Bronchial epithelial cell (primary cell): ENCODE results near the gene WIPF2. TPM values are rescaled to one million over a fixed set of nuclear protein-coding genes. Genes with fewer than 3 reads are reported as not detected.

Experiments
- DNase-seq: peaks from one replicate; pipeline ENCODE4 v3.0.0-alpha.2; 2010; ENCODE audit warnings: low read depth
- FAIRE-seq: peaks from 2 replicates; lab custom pipeline; 2011; peaks lifted over from hg19 to GRCh38; lab: Jason Lieb, UNC
- H3K27me3 ChIP-seq: 2 replicates; pipeline ENCODE4 v1.5.1; 2011; ENCODE audit warnings: low read length; ENCODE audit not compliant: control insufficient read depth, insufficient read depth
- H3K36me3 ChIP-seq: 2 replicates; pipeline ENCODE4 v1.5.1; 2011; ENCODE audit warnings: low read length; ENCODE audit not compliant: control insufficient read depth, insufficient read depth
- H3K4me3 ChIP-seq: 2 replicates; pipeline ENCODE4 v1.5.1; 2011; ENCODE audit warnings: mild to moderate bottlenecking, low read depth, low read length, control low read depth
- total RNA-seq: library from RNA; depleted of rRNA; stranded (reverse); fragments of >200 nt; gene quantifications from 2 replicates; pipeline ENCODE4 v1.2.1, GENCODE V29; 2014
- TF ChIP-seq, protein P1 (sequence below): IDR thresholded peaks from 2 replicates; pipeline ENCODE4 v1.5.1; 2011; ENCODE audit warnings: mild to moderate bottlenecking, moderate library complexity, low read length, control low read depth, inconsistent platforms; ENCODE audit not compliant: insufficient read depth, severe bottlenecking

Gene WIPF2
- total RNA-seq, 1 donor from 2014 or later = 6.3 TPM

- TF ChIP-seq, protein P1, sequence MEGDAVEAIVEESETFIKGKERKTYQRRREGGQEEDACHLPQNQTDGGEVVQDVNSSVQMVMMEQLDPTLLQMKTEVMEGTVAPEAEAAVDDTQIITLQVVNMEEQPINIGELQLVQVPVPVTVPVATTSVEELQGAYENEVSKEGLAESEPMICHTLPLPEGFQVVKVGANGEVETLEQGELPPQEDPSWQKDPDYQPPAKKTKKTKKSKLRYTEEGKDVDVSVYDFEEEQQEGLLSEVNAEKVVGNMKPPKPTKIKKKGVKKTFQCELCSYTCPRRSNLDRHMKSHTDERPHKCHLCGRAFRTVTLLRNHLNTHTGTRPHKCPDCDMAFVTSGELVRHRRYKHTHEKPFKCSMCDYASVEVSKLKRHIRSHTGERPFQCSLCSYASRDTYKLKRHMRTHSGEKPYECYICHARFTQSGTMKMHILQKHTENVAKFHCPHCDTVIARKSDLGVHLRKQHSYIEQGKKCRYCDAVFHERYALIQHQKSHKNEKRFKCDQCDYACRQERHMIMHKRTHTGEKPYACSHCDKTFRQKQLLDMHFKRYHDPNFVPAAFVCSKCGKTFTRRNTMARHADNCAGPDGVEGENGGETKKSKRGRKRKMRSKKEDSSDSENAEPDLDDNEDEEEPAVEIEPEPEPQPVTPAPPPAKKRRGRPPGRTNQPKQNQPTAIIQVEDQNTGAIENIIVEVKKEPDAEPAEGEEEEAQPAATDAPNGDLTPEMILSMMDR = no peak
- Histone ChIP-seq H3K27me3 (no peaks in the 10 kb centered on the region), H3K36me3 (peaks cover 20% of the 10 kb centered on the region), H3K4me3 (no peak overlapping the region)
- DNase-seq (no peak), FAIRE-seq (no peak)
These were observed 31.9 kb upstream of the WIPF2 start for GRCh38 chr17:40187238-40187637.

GRCh38 chr17:40188694-40189093 lies 30.4 kb upstream of the WIPF2 start:
- Histone ChIP-seq H3K36me3 (peaks cover 32% of the 10 kb centered on the region), H3K27me3 (no peaks in the 10 kb centered on the region), H3K4me3 (no peak overlapping the region)
- FAIRE-seq (no peak), DNase-seq (no peak)
- TF ChIP-seq, protein P1 = no peak

- TF ChIP-seq, protein P1 = peak; percentile 60
- Histone ChIP-seq H3K36me3 (peaks cover 30% of the 10 kb centered on the region), H3K27me3 (no peaks in the 10 kb centered on the region), H3K4me3 (no peak overlapping the region)
- DNase-seq (peak; percentile 17), FAIRE-seq (peak; percentile 18)
These were observed 28.7 kb upstream of the WIPF2 start for GRCh38 chr17:40190197-40191021.

- TF ChIP-seq, protein P1 = peak; percentile 84
- no peaks in the 10 kb centered on the region for H3K27me3 ChIP-seq
- FAIRE-seq (no peak), DNase-seq (peak; percentile 72)
- peak overlapping the region; percentile 18 for H3K4me3 ChIP-seq
- H3K36me3 ChIP-seq = peaks cover 30% of the 10 kb centered on the region
These were observed 27.6 kb upstream of the WIPF2 start for GRCh38 chr17:40191237-40192208.

- TF ChIP-seq, protein P1 = no peak
- DNase-seq (no peak), FAIRE-seq (no peak)
- Histone ChIP-seq H3K27me3 (no peaks in the 10 kb centered on the region), H3K36me3 (peaks cover 28% of the 10 kb centered on the region), H3K4me3 (no peak overlapping the region)
These were observed 26.1 kb upstream of the WIPF2 start for GRCh38 chr17:40192961-40193360.
